HepG2 (cell line): ENCODE measurements around the gene NEDD4L. TPM values are rescaled to one million over a fixed set of nuclear protein-coding genes. Genes with fewer than 3 reads are reported as not detected.

Source experiments
- ATAC-seq: fragments of 200-7000 bp; cut with Tn5 transposase; 3 replicates; pipeline ENCODE4 v1.9.1; 2020; ENCODE audit warnings: mild to moderate bottlenecking, moderate library complexity
- BruUV-seq: library from RNA; stranded (reverse); fragments of 400-500 nt; replicated peaks from 2 replicates; lab custom pipeline; 2021; lab: Mats Ljungman, UMichigan
- CTCF ChIA-PET: fragments of 300-600 bp; formaldehyde crosslinking; extraction: SDS; loops from one replicate; lab custom pipeline; 2021; ENCODE audit warnings: low total read pairs, inconsistent platforms, low intra/inter-chr PET ratio; lab: Yijun Ruan, JAX
- POLR2A ChIA-PET: fragments of 350-600 bp; sonication (Branson Sonifier 250); formaldehyde crosslinking; loops from one replicate; lab custom pipeline; 2020; ENCODE audit warnings: antibody characterized with exemption, inconsistent platforms; lab: Yijun Ruan, JAX
- DNase-seq: peaks from one replicate; pipeline ENCODE4 v3.0.0-alpha.2; 2015; ENCODE audit warnings: low spot score
- FAIRE-seq: peaks from 3 replicates; lab custom pipeline; 2011; peaks lifted over from hg19 to GRCh38; lab: Jason Lieb, UNC
- H2AFZ ChIP-seq: one replicate; pipeline ENCODE4 v1.6.1; 2011; ENCODE audit warnings: low read length, inconsistent platforms
- H3K27ac ChIP-seq: fragments of 300-600 bp; 3 replicates; pipeline ENCODE4 v1.8.0; 2011; ENCODE audit warnings: mixed run types, mild to moderate bottlenecking, mixed read lengths, low read length, inconsistent platforms; ENCODE audit not compliant: insufficient read depth; ENCODE audit errors: extremely low read length
- H3K27me3 ChIP-seq, 2 experiments: fragments of 200-600 bp in 1 of 2; 2 replicates in 1 of 2; 3 replicates in 1 of 2; pipeline versions ENCODE4 v1.6.0 to v1.8.0; 2011; ENCODE audit warnings: low read length in 2 of 2, mild to moderate bottlenecking in 2 of 2, moderate library complexity in 2 of 2, inconsistent platforms in 1 of 2; ENCODE audit not compliant: insufficient read depth in 2 of 2, control insufficient read depth in 1 of 2
- H3K36me3 ChIP-seq, 2 experiments: fragments of 200-600 bp in 1 of 2; replicated peaks in 1 of 2; 2 replicates in 1 of 2; 3 replicates in 1 of 2; pipeline versions ENCODE4 v1.5.1 to v1.8.0; 2011; ENCODE audit warnings: low read length in 2 of 2, inconsistent platforms in 1 of 2; ENCODE audit not compliant: insufficient read depth in 2 of 2, control insufficient read depth in 1 of 2
- H3K4me1 ChIP-seq: 2 replicates; pipeline ENCODE4 v1.5.1; 2012; ENCODE audit warnings: low read length, inconsistent platforms; ENCODE audit not compliant: insufficient read depth
- H3K4me2 ChIP-seq: 2 replicates; pipeline ENCODE4 v1.6.0; 2011; ENCODE audit warnings: low read depth, low read length, inconsistent platforms
- H3K4me3 ChIP-seq, 3 experiments: fragments of 200-600 bp in 1 of 3; sonication (generic), shearing (Covaris generic) in 1 of 3; replicated peaks in 1 of 3; 2 replicates each; pipeline ENCODE4 v1.5.1; 2011 to 2016; ENCODE audit warnings: low read length in 3 of 3, inconsistent platforms in 2 of 3, low read depth in 2 of 3, mild to moderate bottlenecking in 2 of 3, control low read depth in 1 of 3, mixed read lengths in 1 of 3; ENCODE audit not compliant: insufficient read depth in 1 of 3
- H3K79me2 ChIP-seq: one replicate; pipeline ENCODE4 v1.6.1; 2011; ENCODE audit warnings: low read length, inconsistent platforms; ENCODE audit not compliant: insufficient read depth
- H3K9ac ChIP-seq: 2 replicates; pipeline ENCODE4 v1.6.0; 2011; ENCODE audit warnings: mild to moderate bottlenecking, low read depth, low read length, inconsistent platforms; ENCODE audit not compliant: insufficient read depth
- H3K9me3 ChIP-seq: 2 replicates; pipeline ENCODE4 v1.5.1; 2012; ENCODE audit warnings: mild to moderate bottlenecking, low read length
- H4K20me1 ChIP-seq: 2 replicates; pipeline ENCODE4 v1.6.0; 2011; ENCODE audit warnings: inconsistent platforms, mild to moderate bottlenecking, low read length, moderate library complexity; ENCODE audit not compliant: insufficient read depth
- FOXJ3 ChIP-seq: sonication (generic); formaldehyde crosslinking; IDR thresholded peaks from 2 replicates; pipeline ENCODE4 v1.4.0; 2020; ENCODE audit warnings: missing genetic modification reagents, mild to moderate bottlenecking, borderline replicate concordance
- GABPB1 ChIP-seq: IDR thresholded peaks from 2 replicates; pipeline ENCODE4 v1.6.1; 2016; ENCODE audit warnings: mild to moderate bottlenecking, missing genetic modification reagents, moderate library complexity, missing compliant biosample characterization
- GATAD2A ChIP-seq: IDR thresholded peaks from 2 replicates; pipeline ENCODE4 v1.6.1; 2016
- HMGXB3 ChIP-seq: sonication (generic); formaldehyde crosslinking; IDR thresholded peaks from 2 replicates; pipeline ENCODE4 v1.4.0; 2020; ENCODE audit warnings: missing genetic modification reagents, borderline replicate concordance
- LCORL ChIP-seq, 2 experiments: fragments of 450-650 bp in 1 of 2; sonication (generic) in 1 of 2; formaldehyde crosslinking in 1 of 2; IDR thresholded peaks; 2 replicates each; pipeline versions ENCODE4 v1.5.0 to v1.6.1; 2017 to 2020; ENCODE audit warnings: antibody characterized with exemption in 1 of 2, missing genetic modification reagents in 1 of 2
- RXRB ChIP-seq: IDR thresholded peaks from 2 replicates; pipeline ENCODE4 v1.6.1; 2016; ENCODE audit warnings: borderline replicate concordance, missing genetic modification reagents, missing compliant biosample characterization
- ZNF280B ChIP-seq: sonication (generic); formaldehyde crosslinking; IDR thresholded peaks from 2 replicates; pipeline ENCODE4 v1.5.0; 2020; ENCODE audit warnings: missing genetic modification reagents, mild to moderate bottlenecking, borderline replicate concordance
- WGBS: methylation state at CpG from one replicate; pipeline ENCODE4 v1.1.6; 2017; ENCODE audit warnings: low lambda C conversion rate; 5-methylcytosine and 5-hydroxymethylcytosine counted together
- in situ Hi-C: cut with HindIII; loops from 2 replicates; pipeline ENCODE4 v1.10.0; 2017; ENCODE audit warnings: low pct_unique_long_range_greater_than_20kb; ENCODE audit not compliant: extremely low pct_ligation_motif_present
- intact Hi-C: fragments of 100-400 bp; cut with micrococcal nuclease; formaldehyde crosslinking; loops from one replicate; pipeline ENCODE4 v1.10.0; 2022; ENCODE audit not compliant: unreplicated experiment
- polyA plus RNA-seq, 8 experiments: library from polyadenylated mRNA; depleted of rRNA in 3 of 8; stranded (reverse) in 7 of 8; unstranded in 1 of 8; fragments of >200 nt; fragmentation: Illumina TruSeq in 4 of 8; extraction: Trizol in 4 of 8; gene quantifications; 2 replicates each; pipeline versions ENCODE4 v1.2.1 to v1.2.3, GENCODE V29; 2011 to 2016; ENCODE audit warnings: low read depth in 4 of 8, missing spikeins in 1 of 8, mixed read lengths in 1 of 8; ENCODE audit not compliant: insufficient read depth in 1 of 8
- total RNA-seq, 5 experiments: library from RNA; depleted of rRNA; stranded (reverse); fragments of >200 nt; fragmentation: Illumina TruSeq; extraction: Trizol; gene quantifications; 2 replicates each; pipeline ENCODE4 v1.2.3, GENCODE V29; 2016; ENCODE audit warnings: low read depth in 1 of 5

Gene NEDD4L
- total and polyA plus RNA-seq, 2 of the 13 experiments (the other 11 are each of a cell fraction or from before 2014, with no cell fraction given) = 168 to 390 TPM

GRCh38 chr18:58309610-58310239 is 265.7 kb downstream of the NEDD4L start (continued):
- no peak for TF ChIP-seq GABPB1 (CRISPR knock-in tag)

GRCh38 chr18:58310517-58310916 is 266.5 kb downstream of the NEDD4L start:
- Histone ChIP-seq H3K4me3 (no peak overlapping the region), H3K27me3 (no peaks in the 10 kb centered on the region; a peak in 1 of 5 replicates), H3K36me3 (peaks cover 0 to 3% of the 10 kb centered on the region in 2 experiments; a peak in 2 of 5 replicates), H2AFZ (no peak overlapping the region), H3K4me1 (peaks cover 65% of the 10 kb centered on the region), H3K4me2 (no peak overlapping the region), H3K9me3 (no peaks in the 10 kb centered on the region), H3K9ac (no peak overlapping the region), H4K20me1 (no peaks in the 10 kb centered on the region; the same call in 1 of the 2 replicates), H3K27ac (no peak overlapping the region), H3K79me2 (peaks cover 28% of the 10 kb centered on the region)
- BruUV-seq = no TSS peak
- no peak for TF ChIP-seq ZNF280B (CRISPR knock-in tag)
- in situ Hi-C loops = no loop called here
- DNase-seq = no peak
- POLR2A ChIA-PET = no interaction called here
- intact Hi-C loops = loop anchor here (10.0 kb wide), 1 partner anchor 426 kb away; no protein-coding TSS in a partner anchor
- ATAC-seq = no peak
- CTCF ChIA-PET = no interaction called here
- 93% methylated on average over 2 of the region's 7 CpGs for WGBS
- no peak for FAIRE-seq

- H3K4me2 ChIP-seq = no peak overlapping the region
- no peaks in the 10 kb centered on the region; the same call in 1 of the 2 replicates for H4K20me1 ChIP-seq
- H2AFZ ChIP-seq = no peak overlapping the region
- intact Hi-C loops (loop anchor here (10.0 kb wide), 1 partner anchor 427 kb away; no protein-coding TSS in a partner anchor), in situ Hi-C loops (no loop called here)
- no peak overlapping the region for H3K4me3 ChIP-seq
- no peaks in the 10 kb centered on the region for H3K9me3 ChIP-seq
- H3K27me3 ChIP-seq = no peaks in the 10 kb centered on the region; a peak in 1 of 5 replicates
- no peak overlapping the region for H3K9ac ChIP-seq
- BruUV-seq = no TSS peak
- 97% methylated on average over 4 of the region's 6 CpGs for WGBS
- H3K79me2 ChIP-seq = peaks cover 31% of the 10 kb centered on the region
- ATAC-seq (no peak), FAIRE-seq (no peak), DNase-seq (no peak)
- H3K4me1 ChIP-seq = peaks cover 74% of the 10 kb centered on the region
- ChIA-PET POLR2A (no interaction called here), CTCF (no interaction called here)
- no peak overlapping the region for H3K27ac ChIP-seq
- peaks cover 3% of the 10 kb centered on the region in 2 experiments; a peak in 4 of 5 replicates for H3K36me3 ChIP-seq
- TF ChIP-seq RXRB (CRISPR knock-in tag) (no peak), LCORL (IDR thresholded peaks at IDR 0.05) (no peak), LCORL (CRISPR knock-in tag; IDR thresholded peaks at IDR 0.05) (no peak), FOXJ3 (no peak), HMGXB3 (CRISPR knock-in tag) (no peak), GATAD2A (no peak)
Measured at GRCh38 chr18:58311390-58311789, 267.4 kb downstream of the NEDD4L start.
